H1 (cell line): ENCODE results near the gene LCE4A. TPM values are rescaled to one million over a fixed set of nuclear protein-coding genes. Genes with fewer than 3 reads are reported as not detected.

Source experiments
- CTCF ChIA-PET: fragments of 300-600 bp; sonication (Branson Sonifier 250); formaldehyde crosslinking; loops from one replicate; lab custom pipeline; 2021; ENCODE audit not compliant: partially characterized antibody; lab: Charles Lee
- POLR2A ChIA-PET: fragments of 300-600 bp; sonication (Branson Sonifier 250); formaldehyde crosslinking; loops from one replicate; lab custom pipeline; 2021; ENCODE audit warnings: inconsistent platforms; ENCODE audit not compliant: partially characterized antibody; lab: Charles Lee
- DNase-seq, 2 experiments: peaks; one replicate each; pipeline versions ENCODE4 v3.0.0 to v3.0.0-alpha.2; 2010 to 2022; ENCODE audit warnings: low spot score in 2 of 2, low read depth in 1 of 2, mixed read lengths in 1 of 2
- FAIRE-seq: peaks from 2 replicates; lab custom pipeline; 2011; peaks lifted over from hg19 to GRCh38; lab: Jason Lieb, UNC
- H2AFZ ChIP-seq: 2 replicates; pipeline ENCODE4 v1.8.1; 2012; ENCODE audit warnings: low read length, inconsistent platforms
- H2AK5ac ChIP-seq: 2 replicates; pipeline ENCODE4 v1.6.1; 2013; ENCODE audit warnings: low read depth, low read length
- H2BK120ac ChIP-seq: replicated peaks from 2 replicates; pipeline ENCODE3; 2013; ENCODE audit warnings: low read depth, low read length, inconsistent platforms
- H2BK12ac ChIP-seq: 2 replicates; pipeline ENCODE4 v1.6.1; 2013; ENCODE audit warnings: low read depth, low read length
- H2BK15ac ChIP-seq: 2 replicates; pipeline ENCODE4 v1.6.1; 2013; ENCODE audit warnings: low read length
- H2BK20ac ChIP-seq: 2 replicates; pipeline ENCODE4 v1.6.1; 2013; ENCODE audit warnings: low read length
- H2BK5ac ChIP-seq: 2 replicates; pipeline ENCODE4 v1.6.1; 2013; ENCODE audit warnings: low read depth, low read length
- H3K14ac ChIP-seq: 2 replicates; pipeline ENCODE4 v1.6.1; 2013; ENCODE audit warnings: inconsistent platforms; ENCODE audit not compliant: insufficient read length
- H3K18ac ChIP-seq: 2 replicates; pipeline ENCODE4 v1.6.1; 2013; ENCODE audit warnings: low read length; ENCODE audit errors: extremely low read depth
- H3K23ac ChIP-seq: 2 replicates; pipeline ENCODE4 v1.6.1; 2013; ENCODE audit warnings: inconsistent platforms; ENCODE audit not compliant: insufficient read length
- H3K23me2 ChIP-seq: 2 replicates; pipeline ENCODE4 v1.6.1; 2013; ENCODE audit warnings: low read depth, low read length
- H3K27ac ChIP-seq: 2 replicates; pipeline ENCODE4 v1.6.1; 2011; ENCODE audit warnings: low read depth, low read length, inconsistent platforms
- H3K27me3 ChIP-seq, 4 experiments: replicated peaks in 1 of 4; 1 replicate in 1 of 4; 2 replicates in 3 of 4; pipeline versions ENCODE4 v1.6.1 to v1.8.1; 2011 to 2013; ENCODE audit warnings: low read length in 3 of 4, mild to moderate bottlenecking in 3 of 4, inconsistent platforms in 2 of 4, mixed read lengths in 2 of 4, moderate library complexity in 1 of 4; ENCODE audit not compliant: control insufficient read depth in 3 of 4, insufficient read depth in 3 of 4; ENCODE audit errors: extremely low read depth in 1 of 4
- H3K36me3 ChIP-seq, 4 experiments: 2 replicates each; pipeline versions ENCODE4 v1.6.1 to v1.8.1; 2011 to 2013; ENCODE audit warnings: mild to moderate bottlenecking in 4 of 4, low read length in 3 of 4, moderate library complexity in 2 of 4, control low read depth in 1 of 4, inconsistent platforms in 1 of 4; ENCODE audit not compliant: insufficient read depth in 4 of 4, control insufficient read depth in 2 of 4
- H3K4ac ChIP-seq: replicated peaks from 2 replicates; pipeline ENCODE3; 2013; ENCODE audit warnings: low read length, low read depth, mixed read lengths, inconsistent platforms; ENCODE audit not compliant: insufficient read length
- H3K4me1 ChIP-seq, 4 experiments: replicated peaks in 1 of 4; 1 replicate in 1 of 4; 2 replicates in 3 of 4; pipeline versions ENCODE4 v1.6.1 to v1.8.1; 2011 to 2013; ENCODE audit warnings: low read length in 3 of 4, inconsistent platforms in 2 of 4, mixed read lengths in 1 of 4; ENCODE audit not compliant: insufficient read depth in 4 of 4, control insufficient read depth in 3 of 4
- H3K4me2 ChIP-seq, 2 experiments: 2 replicates each; pipeline versions ENCODE4 v1.6.1 to v1.8.1; 2011 to 2013; ENCODE audit warnings: low read depth in 2 of 2, low read length in 2 of 2, control low read depth in 1 of 2, inconsistent platforms in 1 of 2, mild to moderate bottlenecking in 1 of 2; ENCODE audit not compliant: insufficient read depth in 1 of 2
- H3K4me3 ChIP-seq, 4 experiments: fragments of 200-600, 300-600 bp in 1 of 4; sonication (generic), shearing (Covaris generic), sonication (Bioruptor Twin) in 1 of 4; 2 replicates each; pipeline versions ENCODE4 v1.5.1 to v1.8.1; 2011 to 2016; ENCODE audit warnings: low read length in 4 of 4, low read depth in 3 of 4, control low read depth in 2 of 4, inconsistent platforms in 2 of 4, mild to moderate bottlenecking in 2 of 4, mixed read lengths in 1 of 4, moderate library complexity in 1 of 4; ENCODE audit not compliant: insufficient read depth in 2 of 4; ENCODE audit errors: extremely low read depth in 1 of 4
- H3K56ac ChIP-seq: replicated peaks from 2 replicates; pipeline ENCODE3; 2013; ENCODE audit warnings: low read depth, mild to moderate bottlenecking, mixed read lengths, low read length, inconsistent platforms; ENCODE audit not compliant: insufficient read length
- H3K79me1 ChIP-seq: 2 replicates; pipeline ENCODE4 v1.6.1; 2013; ENCODE audit warnings: low read depth, low read length, control low read depth
- H3K79me2 ChIP-seq, 2 experiments: 2 replicates each; pipeline versions ENCODE4 v1.6.1 to v1.8.1; 2012 to 2013; ENCODE audit warnings: low read length in 2 of 2, mild to moderate bottlenecking in 2 of 2, inconsistent platforms in 1 of 2; ENCODE audit not compliant: insufficient read depth in 2 of 2, control insufficient read depth in 1 of 2
- H3K9ac ChIP-seq, 4 experiments: replicated peaks in 1 of 4; 1 replicate in 1 of 4; 2 replicates in 3 of 4; pipeline versions ENCODE4 v1.6.1 to v1.8.1; 2011 to 2013; ENCODE audit warnings: low read depth in 3 of 4, low read length in 3 of 4, control low read depth in 2 of 4, mild to moderate bottlenecking in 2 of 4, moderate library complexity in 2 of 4, inconsistent platforms in 1 of 4; ENCODE audit errors: extremely low read depth in 1 of 4
- H3K9me3 ChIP-seq, 2 experiments: 2 replicates each; pipeline versions ENCODE4 v1.6.1 to v1.8.1; 2012 to 2013; ENCODE audit warnings: mild to moderate bottlenecking in 2 of 2, moderate library complexity in 2 of 2, control low read depth in 1 of 2, inconsistent platforms in 1 of 2, low read depth in 1 of 2, low read length in 1 of 2, mixed read lengths in 1 of 2; ENCODE audit not compliant: insufficient read depth in 2 of 2
- H4K20me1 ChIP-seq, 2 experiments: replicated peaks in 1 of 2; 2 replicates each; pipeline versions ENCODE3 to v1.8.1; 2011 to 2013; ENCODE audit warnings: inconsistent platforms in 2 of 2, low read length in 2 of 2, mild to moderate bottlenecking in 1 of 2; ENCODE audit not compliant: insufficient read depth in 2 of 2, control insufficient read depth in 1 of 2
- H4K5ac ChIP-seq: 2 replicates; pipeline ENCODE4 v1.6.1; 2013; ENCODE audit warnings: low read length, low read depth, mixed read lengths, inconsistent platforms; ENCODE audit not compliant: insufficient read length
- H4K8ac ChIP-seq: 2 replicates; pipeline ENCODE4 v1.8.0; 2013; ENCODE audit warnings: mild to moderate bottlenecking, moderate library complexity, low read length, inconsistent platforms; ENCODE audit not compliant: insufficient read depth; ENCODE audit errors: extremely low read depth
- H4K91ac ChIP-seq: replicated peaks from 2 replicates; pipeline ENCODE3; 2013; ENCODE audit warnings: low read length, mixed read lengths, inconsistent platforms; ENCODE audit not compliant: insufficient read length
- CEBPB ChIP-seq: IDR thresholded peaks from 2 replicates; pipeline ENCODE4 v1.6.1; 2012; ENCODE audit warnings: low read depth, low read length
- HDAC6 ChIP-seq: IDR thresholded peaks from one replicate; pipeline ENCODE4 v1.7.1; 2012; ENCODE audit warnings: low read depth, mild to moderate bottlenecking, inconsistent platforms, low read length, moderate library complexity
- NRF1 ChIP-seq: IDR thresholded peaks from 2 replicates; pipeline ENCODE4 v1.6.1; 2011; ENCODE audit warnings: mild to moderate bottlenecking, low read depth, low read length, improper control_type of control experiment
- WGBS, 2 experiments: shearing (Covaris generic) in 1 of 2; methylation state at CpG; one replicate each; pipeline versions ENCODE4 v1.1.6 to v1.1.7; 2013 to 2015; ENCODE audit warnings: low lambda C conversion rate in 2 of 2, mixed read lengths in 2 of 2, inconsistent platforms in 1 of 2, low coverage in 1 of 2, missing lambda C conversion rate in 1 of 2; ENCODE audit not compliant: insufficient replicate concordance in 2 of 2, insufficient coverage in 1 of 2, insufficient read length in 1 of 2; ENCODE audit errors: extremely low coverage in 1 of 2, missing lambda C conversion rate in 1 of 2; 5-methylcytosine and 5-hydroxymethylcytosine counted together
- polyA plus RNA-seq, 7 experiments: library from polyadenylated mRNA; depleted of rRNA in 3 of 7; stranded (reverse) in 5 of 7; unstranded in 2 of 7; fragments of >200 nt in 5 of 7; fragments of 200-250 nt in 2 of 7; gene quantifications; 1 replicate in 5 of 7; 2 replicates in 1 of 7; 4 replicates in 1 of 7; pipeline versions ENCODE4 v1.2.1 to v1.2.3, GENCODE V29; 2011 to 2013; ENCODE audit warnings: missing spikeins in 2 of 7, mixed read lengths in 2 of 7
- total RNA-seq: library from RNA; stranded (reverse); fragmentation: NEBNext Ultra II Directional; extraction: Animal tissue kit (Norgen Biotek cat#: 25700); gene quantifications from 2 replicates; pipeline ENCODE4 v1.2.1, GENCODE V29; 2021

Gene LCE4A
- total and polyA plus RNA-seq, 2 of the 8 experiments (the other 6 are each of a cell fraction or from before 2014, with no cell fraction given): not detected

GRCh38 chr1:152667648-152668047 lies 40.3 kb upstream of the LCE4A start:
- ChIA-PET CTCF (no interaction called here), POLR2A (no interaction called here)
- no peak overlapping the region for H2BK5ac ChIP-seq
- 82% methylated on average over 5 of the region's 5 CpGs; no CpG with 5 or more reads in 1 of the 2 experiments for WGBS, 2 experiments
- TF ChIP-seq HDAC6: no peak
- no peak for TF ChIP-seq CEBPB
- TF ChIP-seq NRF1: no peak
- no peak overlapping the region for H3K18ac ChIP-seq
- no peak overlapping the region for H2AFZ ChIP-seq
- FAIRE-seq (no peak), DNase-seq (no peak)
- H3K9ac ChIP-seq: no peak overlapping the region
- no peak overlapping the region for H2BK20ac ChIP-seq
- H3K4me2 ChIP-seq: no peak overlapping the region
- no peaks in the 10 kb centered on the region for H3K79me2 ChIP-seq
- H3K23me2 ChIP-seq: no peaks in the 10 kb centered on the region; the same call in 1 of the 2 replicates
- H4K91ac ChIP-seq: no peak overlapping the region
- H3K4ac ChIP-seq: no peak overlapping the region
- H3K9me3 ChIP-seq: peaks cover 67 to 90% of the 10 kb centered on the region in 2 experiments
- H3K27ac ChIP-seq: no peak overlapping the region
- H4K8ac ChIP-seq: no peak overlapping the region
- no peak overlapping the region for H3K14ac ChIP-seq
- H3K4me3 ChIP-seq: no peak overlapping the region
- H3K36me3 ChIP-seq: no peaks in the 10 kb centered on the region
- H2BK12ac ChIP-seq: no peak overlapping the region
- no peaks in the 10 kb centered on the region for H3K27me3 ChIP-seq
- H4K5ac ChIP-seq: no peak overlapping the region
- H3K79me1 ChIP-seq: no peaks in the 10 kb centered on the region
- H4K20me1 ChIP-seq: no peaks in the 10 kb centered on the region
- H2AK5ac ChIP-seq: no peak overlapping the region
- H2BK15ac ChIP-seq: no peak overlapping the region
- H2BK120ac ChIP-seq: no peak overlapping the region
- no peaks in the 10 kb centered on the region for H3K4me1 ChIP-seq
- no peak overlapping the region for H3K56ac ChIP-seq
- no peak overlapping the region for H3K23ac ChIP-seq
